Activated T-cell treated with anti-CD3 and anti-CD28 coated beads for 24 hours (primary cell): ENCODE results near the gene CACNG8.
A peak's percentile ranks its signal among the peaks of the same experiment; 100 is the strongest.

ENCODE experiments used
- DNase-seq: peaks from one replicate; pipeline ENCODE4 v3.0.0-alpha.2; 2020; ENCODE audit warnings: low read depth

CACNG8 gene

DNA sequence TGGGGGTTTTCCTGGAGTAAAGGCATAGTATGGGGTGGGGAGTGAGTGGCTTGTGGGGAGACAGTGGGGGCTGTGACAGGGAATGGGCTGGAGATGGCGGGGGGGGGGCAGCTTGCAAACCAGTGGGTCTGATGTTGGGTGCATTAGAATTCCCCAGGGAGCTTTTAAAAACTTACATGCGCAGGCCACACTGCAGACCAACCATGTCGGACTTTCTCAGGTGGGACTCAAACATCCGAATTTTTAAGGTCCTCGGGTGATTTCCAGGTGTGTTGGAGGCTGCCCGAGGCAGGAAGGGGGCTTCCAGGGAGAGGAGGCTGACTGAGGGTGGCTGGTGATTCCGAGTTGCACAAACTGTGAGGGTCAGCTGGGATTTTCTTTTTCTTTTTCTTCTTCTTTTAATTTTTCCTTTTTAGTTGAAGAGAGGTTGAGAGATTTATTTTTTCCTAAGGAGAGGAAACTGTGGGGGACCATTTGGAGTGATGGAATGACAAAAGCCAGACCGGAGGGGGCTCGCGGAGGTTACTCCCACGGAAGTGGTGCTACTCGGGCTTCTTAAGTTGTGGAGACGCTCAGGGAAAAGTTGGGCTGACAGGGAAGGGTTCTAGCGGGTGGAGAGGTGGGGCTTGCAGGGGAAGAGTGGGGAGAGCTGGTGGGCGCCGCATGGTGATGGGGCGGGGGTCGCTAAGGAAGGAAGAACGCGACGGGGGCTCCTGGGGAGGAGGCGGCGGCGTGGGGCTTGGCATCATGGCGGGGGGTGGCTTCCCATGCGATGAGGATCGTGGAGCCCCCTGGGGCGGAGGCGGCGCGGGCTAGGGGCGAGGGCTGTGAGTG lies 997 bp upstream of the CACNG8 start:
- DNase-seq, result no peak

DNA sequence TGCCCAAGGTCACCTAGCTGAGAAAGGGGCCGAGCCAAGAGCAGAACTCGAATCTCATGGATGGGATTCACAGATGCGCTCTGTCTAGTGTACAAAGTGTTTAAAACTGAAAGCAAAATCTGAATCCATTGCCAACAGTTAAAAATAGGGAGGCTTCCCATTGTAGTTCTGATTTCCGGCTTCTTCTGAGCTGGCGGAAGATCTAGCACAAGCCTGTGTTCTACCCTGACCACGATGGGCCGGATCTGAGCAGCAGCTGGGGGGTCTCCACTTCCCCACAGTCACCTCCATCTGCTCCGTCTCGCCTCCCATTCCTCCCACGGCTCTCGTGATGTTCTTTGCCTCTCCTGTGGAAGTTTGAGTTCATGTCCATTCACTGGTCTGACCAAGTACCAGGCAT lies 2.4 kb downstream of the CACNG8 start:
- no peak for DNase-seq

DNA sequence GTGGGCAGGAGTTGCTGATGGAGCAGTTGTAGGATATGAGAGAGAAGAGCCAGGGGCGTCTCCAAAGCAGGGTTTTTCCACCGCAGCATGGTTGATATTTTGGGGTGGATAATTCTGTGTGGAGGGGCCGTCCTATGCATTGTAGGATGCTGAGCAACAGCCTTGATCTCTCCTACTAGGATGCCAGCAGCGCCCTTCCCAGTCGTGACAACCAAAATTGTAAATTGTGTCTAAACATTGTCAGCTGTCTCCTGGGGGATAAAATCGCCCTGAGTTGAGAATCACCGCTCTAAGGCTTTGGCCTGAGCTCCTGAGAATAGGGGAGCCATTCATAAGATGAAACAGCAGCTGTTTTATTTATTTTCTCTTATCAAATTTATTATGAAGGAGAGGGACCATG lies 4.2 kb downstream of the CACNG8 start:
- no peak for DNase-seq

DNA sequence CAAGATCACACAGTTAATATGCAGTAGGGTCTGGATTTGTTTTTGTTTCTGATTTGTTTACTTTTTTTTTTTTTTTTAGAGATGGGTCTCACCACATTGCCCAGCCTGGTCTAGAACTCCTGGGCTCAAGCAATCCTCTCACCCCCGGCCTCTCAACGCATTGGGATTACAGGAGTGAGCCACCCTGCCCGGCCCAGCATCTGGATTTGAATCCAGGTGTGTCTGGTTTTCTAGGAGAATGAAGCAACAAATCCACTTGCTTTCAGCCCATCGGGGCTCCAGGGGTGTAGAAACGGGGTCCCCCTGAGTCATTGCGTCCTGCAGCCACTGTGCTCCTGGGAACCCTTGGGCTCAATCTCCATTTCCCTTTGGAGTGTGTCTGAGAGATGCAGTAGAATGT lies 6.6 kb downstream of the CACNG8 start:
- no peak for DNase-seq

DNA sequence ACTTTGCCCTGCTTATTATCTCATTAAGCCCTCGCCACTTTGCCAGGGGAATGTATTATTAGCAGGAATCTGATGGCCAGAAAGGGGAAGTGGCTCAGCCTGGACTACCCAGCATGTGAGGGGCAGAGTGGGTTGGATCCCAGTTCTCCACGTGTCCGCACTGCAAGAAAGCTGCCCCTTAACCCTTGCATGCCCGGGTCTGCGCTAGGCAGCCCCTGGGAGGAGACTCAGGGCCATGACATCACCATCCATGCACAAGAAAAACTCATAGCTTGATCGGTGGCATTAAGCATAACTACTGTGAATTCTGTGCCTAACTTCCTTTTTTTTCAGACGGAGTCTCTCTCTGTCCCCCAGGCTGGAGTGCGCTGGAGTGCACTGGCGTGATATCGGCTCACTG lies 8.9 kb downstream of the CACNG8 start:
- DNase-seq, result no peak

DNA sequence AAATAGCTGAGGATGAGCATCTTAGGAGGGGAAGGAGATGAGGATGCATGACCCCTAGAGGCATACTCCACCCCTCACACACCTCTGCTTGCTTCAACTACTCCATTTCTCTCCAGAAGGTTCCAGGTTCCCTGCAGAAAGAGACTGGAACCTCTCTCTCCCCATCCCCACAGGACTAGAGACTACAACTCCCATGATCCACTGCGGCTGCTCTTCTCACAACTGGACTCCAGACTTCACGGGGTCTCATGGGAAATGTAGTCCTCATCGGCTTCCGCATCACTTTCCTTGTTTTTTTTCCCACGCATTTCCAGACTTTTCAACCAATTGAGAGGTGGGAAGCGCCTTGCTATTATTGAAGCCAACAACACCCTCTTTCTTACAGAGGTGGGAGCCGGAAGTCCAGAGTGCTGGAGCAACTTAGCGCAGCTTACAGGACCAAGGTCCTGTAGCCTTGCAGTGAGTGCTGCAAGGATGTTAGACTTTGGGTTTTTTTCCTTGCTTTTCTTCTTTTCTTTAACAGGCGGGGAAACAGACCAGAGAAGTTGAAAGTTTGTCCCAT lies 14.8 kb downstream of the CACNG8 start:
- DNase-seq, result peak; percentile 46

DNA sequence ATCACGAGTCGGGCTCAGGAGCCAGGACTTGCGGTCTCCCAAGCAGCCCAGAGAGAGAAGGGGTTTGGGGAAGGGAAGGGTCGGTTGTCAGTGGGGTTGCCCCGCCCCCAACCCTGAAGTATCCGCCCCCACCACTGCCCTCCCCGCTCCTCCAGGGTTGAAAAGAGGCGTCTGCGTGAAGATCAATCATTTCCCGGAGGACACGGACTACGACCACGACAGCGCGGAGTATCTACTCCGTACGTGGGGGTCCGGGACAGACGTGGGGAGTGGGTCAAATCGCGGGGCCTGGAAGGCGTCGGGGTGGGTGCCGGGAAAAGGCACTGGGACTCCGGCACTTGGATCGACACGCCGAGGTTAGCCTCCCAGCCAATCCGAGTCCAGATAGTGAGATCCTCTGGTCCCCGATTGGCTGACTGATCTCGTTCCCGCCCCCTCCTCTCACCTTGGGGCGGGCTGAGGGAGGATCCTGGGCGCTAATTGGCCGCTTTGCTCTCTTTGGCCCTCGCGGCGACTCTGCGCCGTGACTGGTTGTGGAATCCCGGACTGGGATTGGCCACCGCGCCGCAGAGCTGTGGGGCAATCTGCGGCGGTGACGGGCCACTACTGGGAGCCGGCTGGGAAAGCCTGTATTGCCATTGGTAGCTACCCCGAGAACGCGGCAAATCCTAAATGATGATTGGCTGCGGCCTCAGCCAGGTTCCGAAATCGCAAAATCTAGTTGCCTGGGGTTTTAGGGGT lies 15.4 kb downstream of the CACNG8 start:
- peak; percentile 29 for DNase-seq

DNA sequence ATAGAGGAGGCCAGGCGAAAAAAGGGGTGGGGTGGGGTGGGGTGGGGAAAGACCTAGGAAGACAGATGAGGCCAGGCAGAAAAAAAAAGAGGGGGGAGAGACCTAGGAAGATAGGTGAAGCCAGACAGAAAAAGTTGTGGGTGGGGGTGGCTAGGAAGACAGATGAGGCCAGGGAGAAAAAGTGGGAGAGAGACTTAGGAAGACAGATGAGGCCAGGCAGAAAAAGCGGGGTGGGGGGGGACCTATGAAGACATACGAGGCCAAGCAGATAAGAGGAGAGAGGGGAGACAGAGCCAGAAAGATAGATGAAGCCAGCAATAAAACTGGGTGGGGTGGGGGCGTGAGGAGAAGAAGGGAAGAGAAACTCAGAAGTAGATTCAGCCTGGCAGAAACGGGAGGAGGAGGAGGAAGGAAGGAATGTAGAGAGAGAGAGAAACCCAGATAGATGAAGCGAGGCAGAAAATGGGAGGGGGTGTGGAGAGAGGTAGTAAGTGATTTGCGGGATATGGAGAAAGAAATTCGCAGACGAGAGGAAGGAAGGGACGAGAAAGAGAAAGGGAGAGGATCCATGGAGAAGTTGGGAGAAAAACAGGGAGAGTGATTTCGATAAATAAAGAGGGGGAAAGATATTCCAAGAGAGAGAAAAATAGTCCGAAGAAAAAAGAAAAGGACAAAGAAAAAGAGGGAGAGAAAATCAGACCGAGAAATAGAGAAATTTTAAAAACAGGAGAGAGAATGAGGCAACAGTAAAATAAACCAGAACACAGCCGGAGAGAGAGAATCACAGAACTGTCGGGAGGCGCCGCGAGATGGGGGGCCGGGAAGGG lies 16.5 kb downstream of the CACNG8 start:
- DNase-seq, result no peak

DNA sequence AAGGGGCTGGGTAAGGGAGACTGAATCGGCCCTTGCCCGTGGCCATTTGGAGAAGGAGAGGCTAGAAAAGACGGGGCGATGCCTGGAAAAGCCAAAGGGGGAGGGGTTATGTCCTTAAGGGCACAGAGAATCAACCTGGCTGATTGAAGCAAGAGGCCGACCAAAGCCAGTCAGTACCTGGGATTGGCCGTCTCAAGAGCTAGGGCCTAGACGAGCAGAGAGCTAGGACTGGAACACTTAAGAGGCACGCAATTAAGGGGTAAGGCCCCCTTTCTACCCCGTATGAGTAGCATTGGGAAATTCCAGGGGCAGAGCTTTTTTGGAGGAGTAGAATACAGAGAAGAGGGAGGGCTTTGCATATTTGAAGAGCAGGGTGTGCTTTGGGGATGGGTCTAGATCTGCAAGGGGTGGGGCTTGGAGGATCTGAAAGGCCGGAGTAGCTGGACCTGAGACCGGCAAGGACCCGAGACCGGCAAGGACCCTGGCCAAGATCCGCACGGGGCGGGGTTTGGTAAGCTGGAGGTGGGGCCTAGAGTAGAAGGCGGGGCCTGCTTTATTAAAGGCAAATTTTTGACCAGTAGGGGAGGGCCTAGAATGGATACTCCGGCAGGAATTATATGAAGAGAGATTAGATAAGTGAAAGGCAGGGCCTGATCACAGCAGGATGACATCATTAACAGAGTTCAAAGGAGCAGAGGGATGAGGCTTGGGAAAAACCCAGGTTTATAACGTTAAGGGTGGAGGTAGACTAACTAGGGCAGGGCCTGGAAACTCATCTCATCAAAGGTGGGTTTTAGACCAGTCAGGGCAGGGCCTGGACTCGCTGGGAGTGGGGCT lies 18.0 kb downstream of the CACNG8 start:
- DNase-seq, result no peak

DNA sequence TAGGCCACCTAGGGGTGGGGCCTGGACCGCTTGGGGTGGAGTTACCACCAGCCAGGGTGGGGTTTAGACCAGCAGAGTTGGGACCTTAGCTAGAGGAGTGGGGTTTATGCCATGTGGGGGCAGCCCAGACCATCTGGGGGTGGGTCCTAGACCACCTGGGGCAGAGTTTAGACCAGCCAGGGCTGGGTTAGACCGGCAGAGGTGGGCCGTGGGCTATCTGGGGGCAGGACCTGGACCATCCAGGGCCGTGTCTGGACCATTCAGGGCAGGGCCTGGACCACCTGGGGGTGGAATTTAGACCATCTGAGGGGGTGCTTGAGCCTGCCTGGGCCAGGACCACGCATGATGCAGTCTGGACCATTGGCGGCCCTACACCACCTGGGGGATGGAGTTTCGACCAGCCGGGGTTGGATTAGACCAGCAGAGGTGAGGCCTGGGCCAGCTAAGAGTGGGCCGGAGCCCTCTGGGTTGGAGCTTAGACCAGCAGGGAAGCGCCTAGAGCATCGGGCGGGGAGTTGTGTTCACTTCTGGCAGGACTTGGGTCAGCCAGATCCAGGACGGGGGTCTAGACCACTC lies 18.7 kb downstream of the CACNG8 start:
- DNase-seq, result no peak

DNA sequence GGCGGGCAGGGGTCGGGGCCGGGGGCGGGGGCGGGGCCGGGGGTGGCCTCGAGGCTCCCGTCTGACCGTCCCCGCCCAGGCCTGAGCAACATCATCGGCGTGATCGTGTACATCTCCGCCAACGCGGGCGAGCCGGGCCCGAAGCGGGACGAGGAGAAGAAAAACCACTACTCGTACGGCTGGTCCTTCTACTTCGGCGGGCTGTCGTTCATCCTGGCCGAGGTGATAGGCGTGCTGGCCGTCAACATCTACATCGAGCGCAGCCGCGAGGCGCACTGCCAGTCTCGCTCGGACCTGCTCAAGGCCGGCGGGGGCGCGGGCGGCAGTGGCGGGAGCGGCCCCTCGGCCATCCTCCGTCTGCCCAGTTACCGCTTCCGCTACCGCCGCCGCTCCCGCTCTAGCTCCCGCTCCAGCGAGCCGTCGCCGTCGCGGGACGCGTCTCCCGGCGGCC lies 19.3 kb downstream of the CACNG8 start:
- DNase-seq, result no peak

DNA sequence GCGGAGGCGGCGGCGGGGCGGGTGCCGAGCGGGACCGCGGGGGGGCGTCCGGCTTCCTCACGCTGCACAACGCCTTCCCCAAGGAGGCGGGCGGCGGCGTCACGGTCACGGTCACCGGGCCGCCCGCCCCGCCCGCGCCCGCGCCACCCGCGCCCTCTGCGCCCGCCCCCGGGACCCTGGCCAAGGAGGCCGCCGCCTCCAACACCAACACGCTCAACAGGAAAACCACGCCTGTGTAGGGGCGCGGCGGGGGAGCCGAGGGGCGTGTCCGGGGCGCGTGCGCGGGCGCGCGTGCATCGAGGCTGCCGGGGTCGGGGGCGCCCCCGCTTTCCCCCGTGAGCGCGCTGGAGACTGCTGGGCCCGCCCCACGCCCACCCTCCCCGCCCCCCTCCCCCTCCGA lies 19.9 kb downstream of the CACNG8 start:
- no peak for DNase-seq

DNA sequence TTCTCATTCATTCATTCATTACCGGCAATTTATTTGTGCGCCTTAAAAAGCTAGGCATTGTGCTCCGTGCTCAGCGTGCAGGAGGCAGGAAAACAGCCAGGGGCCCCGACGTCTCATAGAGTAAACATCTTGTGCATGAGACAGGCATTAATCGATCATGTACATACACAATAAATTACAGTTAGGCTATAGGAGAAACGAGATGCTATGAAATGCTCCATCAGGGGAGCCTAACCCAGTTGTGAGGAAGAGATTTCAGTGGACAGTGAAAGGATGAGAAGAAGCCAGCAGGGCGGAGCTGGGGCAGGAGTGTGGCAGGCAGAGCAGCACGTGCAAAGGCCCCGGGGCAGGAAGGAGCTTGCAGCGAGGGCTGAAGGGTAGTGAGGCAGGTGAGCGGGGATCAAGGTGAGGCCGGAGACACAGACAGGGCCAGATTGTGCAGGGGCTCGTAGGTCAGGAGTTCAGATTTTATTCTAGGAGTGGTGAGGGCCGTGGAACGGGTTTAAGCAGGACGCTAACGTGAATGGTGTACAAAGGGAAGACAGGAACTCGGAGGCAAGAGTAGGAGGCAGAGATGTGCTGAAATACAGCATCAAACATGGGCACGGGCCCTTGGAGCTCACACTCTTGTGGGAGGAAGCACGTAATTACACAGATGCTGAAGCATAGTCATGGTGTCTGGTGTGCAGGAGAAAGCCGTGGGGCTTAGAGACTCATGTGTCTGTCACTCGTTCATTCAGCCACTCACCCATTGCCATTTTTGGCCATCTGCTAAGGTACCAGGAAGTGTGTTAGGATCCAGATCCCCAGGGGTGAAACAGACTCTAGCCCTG lies 20.9 kb downstream of the CACNG8 start:
- no peak for DNase-seq

DNA sequence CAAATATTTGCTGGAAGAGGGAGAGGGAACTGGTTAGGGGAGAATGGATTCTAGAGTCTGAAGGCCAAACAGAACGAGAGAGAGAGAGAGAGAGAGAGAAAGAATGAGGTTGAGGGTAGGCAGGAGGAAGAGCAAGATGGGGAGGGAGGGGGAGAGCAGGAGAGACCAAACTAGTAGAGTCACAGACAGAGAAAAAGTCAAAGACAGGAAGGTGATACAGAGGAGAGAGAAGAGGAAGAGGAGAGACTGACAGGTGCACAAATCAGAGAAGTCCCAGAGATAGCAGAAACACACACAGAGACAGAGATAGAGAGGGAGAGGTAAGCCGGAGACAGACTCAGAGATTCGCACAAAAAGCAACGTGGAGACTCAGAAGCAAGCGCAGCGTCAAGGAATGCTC lies 23.1 kb downstream of the CACNG8 start:
- DNase-seq, result no peak

DNA sequence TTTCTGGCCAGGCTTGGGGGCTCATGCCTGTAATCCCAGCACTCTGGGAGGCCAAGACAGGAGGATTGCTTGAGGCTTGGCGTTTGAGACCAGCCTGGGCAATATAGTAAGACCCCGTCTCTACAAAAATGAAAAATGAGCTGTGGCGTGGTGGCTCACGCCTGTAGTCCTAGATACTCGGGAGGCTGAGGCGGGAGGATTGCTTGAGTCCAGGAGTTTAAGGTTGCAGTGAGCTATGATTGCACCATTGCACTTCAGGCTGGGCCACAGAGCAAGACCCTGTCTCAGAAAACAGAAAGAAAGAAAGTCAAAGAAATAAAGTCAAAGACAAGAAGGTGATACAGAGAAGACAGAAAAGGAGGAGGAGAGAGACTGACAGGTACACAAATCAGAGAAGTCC lies 26.2 kb downstream of the CACNG8 start:
- no peak for DNase-seq

DNA sequence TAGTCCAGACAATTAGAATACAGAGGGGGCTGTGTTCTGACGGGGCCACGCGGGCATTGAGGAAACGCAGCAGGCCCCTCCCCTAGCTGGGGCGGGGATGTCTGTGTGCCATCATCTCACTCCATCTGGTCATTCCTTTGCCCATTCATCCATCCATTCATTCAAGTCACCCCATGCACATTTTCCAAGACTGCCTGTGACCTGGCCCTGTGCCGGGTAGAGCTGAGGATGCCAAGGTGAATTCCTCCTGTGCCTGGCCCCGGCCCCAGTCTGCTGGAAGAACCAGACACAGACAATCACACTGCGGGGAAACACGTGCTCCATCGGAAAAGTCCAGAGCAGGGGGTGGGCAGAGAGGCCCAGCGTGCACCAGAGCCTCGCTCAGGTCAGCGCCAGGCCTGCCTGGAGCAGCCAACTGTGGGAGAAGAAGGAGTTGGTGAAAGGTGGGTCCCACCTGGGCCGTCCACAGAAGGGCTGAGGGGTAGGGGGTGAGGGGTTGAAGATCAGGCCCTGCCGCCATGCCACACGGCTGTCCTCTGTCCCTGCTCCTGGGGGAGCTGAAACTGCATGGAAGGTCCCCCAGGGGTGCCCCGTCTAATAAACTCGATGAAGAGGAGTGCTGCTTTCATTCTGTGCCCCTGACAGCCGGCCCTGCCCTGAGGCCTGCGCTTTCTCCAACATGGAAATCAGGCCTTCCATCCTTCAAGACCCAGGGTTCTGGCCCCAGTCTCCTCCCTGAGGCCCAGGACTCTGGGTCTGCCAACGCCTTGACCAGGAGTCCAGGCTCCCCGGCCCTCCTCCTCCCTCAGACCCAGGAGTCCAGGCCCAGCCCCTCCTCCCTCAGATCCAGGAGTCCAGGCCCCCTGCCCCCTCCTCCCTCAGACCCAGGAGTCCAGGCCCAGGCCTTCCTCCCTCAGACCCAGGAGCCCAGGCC lies 27.1 kb downstream of the CACNG8 start:
- no peak for DNase-seq

DNA sequence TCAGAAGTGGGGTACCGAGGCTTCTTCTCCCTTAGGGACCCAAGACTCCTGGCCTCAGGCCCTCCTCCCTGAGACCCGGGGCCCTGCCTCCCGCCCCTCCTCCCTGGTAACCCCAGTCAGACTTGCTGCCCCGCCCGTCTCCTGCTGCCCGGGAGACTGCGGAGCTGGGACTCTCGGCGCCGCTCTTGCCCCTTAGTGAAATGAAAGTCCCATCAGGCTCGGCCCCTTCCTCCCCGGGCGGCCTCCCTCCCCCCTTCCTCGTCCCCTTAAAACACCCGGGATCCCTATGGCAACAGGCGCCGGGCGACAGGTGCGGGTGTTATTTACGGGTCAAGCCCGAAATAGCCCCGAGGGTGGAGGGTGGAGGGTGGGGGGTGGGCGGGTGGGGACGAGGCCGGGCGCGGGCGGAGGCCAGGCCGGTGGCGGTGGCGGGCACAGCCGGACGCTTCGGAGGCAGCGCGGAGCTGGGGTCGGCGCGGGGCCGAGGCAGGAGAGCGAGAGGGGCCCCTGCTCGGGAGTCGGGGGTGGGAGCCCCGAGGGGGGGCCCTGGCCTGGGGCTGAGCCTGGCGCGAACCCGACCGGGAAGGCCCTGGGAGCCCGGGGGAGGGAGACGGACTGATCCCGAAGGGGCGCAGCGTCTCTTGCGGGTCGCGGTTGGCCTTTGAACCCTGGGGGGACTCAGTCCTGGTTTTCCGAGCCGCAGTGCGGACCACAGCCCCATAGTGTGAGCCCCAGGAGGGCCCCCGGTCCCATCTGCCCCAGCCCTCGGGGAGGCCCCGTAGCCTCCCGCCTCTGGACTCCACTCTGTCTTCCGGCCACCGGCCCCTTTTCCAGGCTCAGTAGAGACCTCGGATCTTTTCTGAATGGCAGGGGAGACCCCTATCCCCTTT lies 28.7 kb downstream of the CACNG8 start, which contains the start of gene CACNG6:
Gene CACNG6 (plus strand): TSS at position 414 of the 890 bp plus-strand sequence. CDS start 1,241 bp downstream, outside the sequence.
- DNase-seq, result no peak

DNA sequence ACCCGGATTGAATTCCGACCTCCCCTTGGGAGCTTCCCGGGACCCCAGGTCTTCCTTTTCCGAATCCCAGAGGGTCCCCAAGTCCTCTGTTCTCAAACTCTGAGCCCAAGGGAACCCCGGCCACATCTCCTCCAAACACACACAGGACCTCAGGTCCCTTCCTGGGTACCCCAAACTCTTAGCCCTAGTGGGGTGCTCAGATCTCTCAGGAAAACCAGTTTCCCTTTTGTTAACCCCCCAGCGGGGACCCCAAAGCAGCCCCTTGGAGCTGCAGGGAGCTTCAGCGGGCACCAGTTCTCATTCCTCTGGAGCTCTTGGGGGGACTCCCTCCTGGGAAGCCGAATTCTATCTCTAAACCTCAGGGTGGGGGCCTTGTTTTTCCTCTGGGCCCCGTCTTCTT lies 29.5 kb downstream of the CACNG8 start:
- no peak for DNase-seq
